ENCODE measurements around the gene FAM234A.
"Not testable (repeated sequence)": the region's sequence is repeated elsewhere in the genome, so short reads cannot be mapped to it uniquely, and the experiment has no call there.

Gene FAM234A

GRCh38 chr16:212999-213398 is 21.6 kb upstream of the FAM234A start:
- peak overlapping the region; percentile 26 for H3K27ac Mint-ChIP-seq
- no peaks in the 10 kb centered on the region for H3K4me1 Mint-ChIP-seq (ENCODE audit: low read depth)
- no peaks in the 10 kb centered on the region for H3K27me3 Mint-ChIP-seq
- peaks cover 49% of the 10 kb centered on the region for H3K36me3 Mint-ChIP-seq (ENCODE audit: low read depth)
- no peaks in the 10 kb centered on the region for H3K9me3 Mint-ChIP-seq
- no peak overlapping the region for H3K4me3 Mint-ChIP-seq

- H3K4me3 Mint-ChIP-seq = no peak overlapping the region
- H3K36me3 Mint-ChIP-seq (ENCODE audit: low read depth) = peaks cover 44% of the 10 kb centered on the region
- H3K27me3 Mint-ChIP-seq = no peaks in the 10 kb centered on the region
- no peak overlapping the region for H3K27ac Mint-ChIP-seq
- no peaks in the 10 kb centered on the region for H3K4me1 Mint-ChIP-seq (ENCODE audit: low read depth)
- no peaks in the 10 kb centered on the region for H3K9me3 Mint-ChIP-seq
Observed at GRCh38 chr16:220021-220420, 14.6 kb upstream of the FAM234A start.

- Mint-ChIP-seq H3K27me3 (no peaks in the 10 kb centered on the region), H3K4me1 (ENCODE audit: low read depth) (peaks cover 31% of the 10 kb centered on the region), H3K4me3 (peak overlapping the region; percentile 95), H3K9me3 (no peaks in the 10 kb centered on the region), H3K36me3 (ENCODE audit: low read depth) (peaks cover 38% of the 10 kb centered on the region), H3K27ac (peak overlapping the region; percentile 83)
Observed at GRCh38 chr16:228151-228851, 6.3 kb upstream of the FAM234A start.

- peaks cover 34% of the 10 kb centered on the region for H3K4me1 Mint-ChIP-seq (ENCODE audit: low read depth)
- H3K9me3 Mint-ChIP-seq = no peaks in the 10 kb centered on the region
- H3K27ac Mint-ChIP-seq = peak within 1 kb of the TSS; percentile 85
- H3K27me3 Mint-ChIP-seq = no peaks in the 10 kb centered on the region
- H3K4me3 Mint-ChIP-seq = peak within 1 kb of the TSS; percentile 95
- peaks cover 31% of the 10 kb centered on the region for H3K36me3 Mint-ChIP-seq (ENCODE audit: low read depth)
Observed at GRCh38 chr16:228852-229730, 5.5 kb upstream of the FAM234A start, which contains the start of gene LUC7L. LUC7L (minus strand) TSS chr16:229449; CDS start chr16:229339, 110 bp downstream.

GRCh38 chr16:229731-230281 is 4.8 kb upstream of the FAM234A start:
- Mint-ChIP-seq H3K4me1 (ENCODE audit: low read depth) (peaks cover 37% of the 10 kb centered on the region), H3K27me3 (no peaks in the 10 kb centered on the region), H3K27ac (peak overlapping the region; percentile 65)

GRCh38 chr16:230351-230750 is 4.3 kb upstream of the FAM234A start:
- not testable (repeated sequence) for H3K9me3 Mint-ChIP-seq, H3K27me3 Mint-ChIP-seq, H3K4me3 Mint-ChIP-seq, H3K27ac Mint-ChIP-seq
- peaks cover 35% of the 10 kb centered on the region for H3K36me3 Mint-ChIP-seq (ENCODE audit: low read depth)
- H3K4me1 Mint-ChIP-seq (ENCODE audit: low read depth) = peaks cover 41% of the 10 kb centered on the region

More at GRCh38 chr16:229731-230281, 4.8 kb upstream of the FAM234A start:
- Mint-ChIP-seq H3K36me3 (ENCODE audit: low read depth) (peaks cover 31% of the 10 kb centered on the region), H3K4me3 (peak overlapping the region; percentile 95), H3K9me3 (no peaks in the 10 kb centered on the region)

- peaks cover 33% of the 10 kb centered on the region for H3K36me3 Mint-ChIP-seq (ENCODE audit: low read depth)
- H3K27me3 Mint-ChIP-seq = no peaks in the 10 kb centered on the region
- no peak overlapping the region for H3K4me3 Mint-ChIP-seq
- peaks cover 45% of the 10 kb centered on the region for H3K4me1 Mint-ChIP-seq (ENCODE audit: low read depth)
- H3K9me3 Mint-ChIP-seq = no peaks in the 10 kb centered on the region
- H3K27ac Mint-ChIP-seq = no peak overlapping the region
Observed at GRCh38 chr16:230949-231348, 3.7 kb upstream of the FAM234A start.

GRCh38 chr16:239948-240277 is 5.3 kb downstream of the FAM234A start:
- Mint-ChIP-seq H3K27ac (peak overlapping the region; percentile 2), H3K27me3 (no peaks in the 10 kb centered on the region), H3K4me1 (ENCODE audit: low read depth) (peaks cover 36% of the 10 kb centered on the region), H3K9me3 (no peaks in the 10 kb centered on the region), H3K4me3 (no peak overlapping the region), H3K36me3 (ENCODE audit: low read depth) (peaks cover 12% of the 10 kb centered on the region)

GRCh38 chr16:240559-240958 is 5.9 kb downstream of the FAM234A start:
- Mint-ChIP-seq H3K9me3 (no peaks in the 10 kb centered on the region), H3K27me3 (no peaks in the 10 kb centered on the region), H3K36me3 (ENCODE audit: low read depth) (peaks cover 9% of the 10 kb centered on the region), H3K27ac (no peak overlapping the region), H3K4me1 (ENCODE audit: low read depth) (peaks cover 29% of the 10 kb centered on the region), H3K4me3 (no peak overlapping the region)

- H3K9me3 Mint-ChIP-seq = no peaks in the 10 kb centered on the region
- H3K27ac Mint-ChIP-seq = no peak overlapping the region
- H3K36me3 Mint-ChIP-seq (ENCODE audit: low read depth) = peaks cover 5% of the 10 kb centered on the region
- no peaks in the 10 kb centered on the region for H3K27me3 Mint-ChIP-seq
- H3K4me3 Mint-ChIP-seq = no peak overlapping the region
- peaks cover 24% of the 10 kb centered on the region for H3K4me1 Mint-ChIP-seq (ENCODE audit: low read depth)
Observed at GRCh38 chr16:242281-242680, 7.7 kb downstream of the FAM234A start.

GRCh38 chr16:243348-243747 is 8.7 kb downstream of the FAM234A start:
- Mint-ChIP-seq H3K4me1 (ENCODE audit: low read depth) (peaks cover 24% of the 10 kb centered on the region), H3K9me3 (no peaks in the 10 kb centered on the region), H3K27ac (no peak overlapping the region), H3K27me3 (no peaks in the 10 kb centered on the region), H3K4me3 (no peak overlapping the region), H3K36me3 (ENCODE audit: low read depth) (peaks cover 4% of the 10 kb centered on the region)

GRCh38 chr16:245105-245504 is 10.5 kb downstream of the FAM234A start:
- Mint-ChIP-seq H3K27ac (no peak overlapping the region), H3K27me3 (no peaks in the 10 kb centered on the region), H3K4me3 (no peak overlapping the region), H3K36me3 (ENCODE audit: low read depth) (peaks cover 4% of the 10 kb centered on the region), H3K9me3 (no peaks in the 10 kb centered on the region), H3K4me1 (ENCODE audit: low read depth) (peaks cover 19% of the 10 kb centered on the region)

- no peaks in the 10 kb centered on the region for H3K27me3 Mint-ChIP-seq
- H3K4me3 Mint-ChIP-seq = no peak overlapping the region
- no peaks in the 10 kb centered on the region for H3K9me3 Mint-ChIP-seq
- H3K36me3 Mint-ChIP-seq (ENCODE audit: low read depth) = peaks cover 11% of the 10 kb centered on the region
- peaks cover 18% of the 10 kb centered on the region for H3K4me1 Mint-ChIP-seq (ENCODE audit: low read depth)
- H3K27ac Mint-ChIP-seq = no peak overlapping the region
Observed at GRCh38 chr16:247027-247426, 12.4 kb downstream of the FAM234A start.

GRCh38 chr16:249431-249830 is 14.8 kb downstream of the FAM234A start:
- H3K4me3 Mint-ChIP-seq = no peak overlapping the region
- H3K27ac Mint-ChIP-seq = no peak overlapping the region
- H3K9me3 Mint-ChIP-seq = no peaks in the 10 kb centered on the region
- no peaks in the 10 kb centered on the region for H3K27me3 Mint-ChIP-seq
- H3K4me1 Mint-ChIP-seq (ENCODE audit: low read depth) = peaks cover 37% of the 10 kb centered on the region
- peaks cover 16% of the 10 kb centered on the region for H3K36me3 Mint-ChIP-seq (ENCODE audit: low read depth)

Measured in stimulated activated naive CD8-positive, alpha-beta T cell treated with anti-CD3 and anti-CD28 coated beads, Interleukin-15, Interleukin-2, amounts not matched to agents 100 ng/mL and 50 ng/mL, for 24 hours (primary cell).